Measurements from ENCODE around the gene ZNF492.

DNA sequence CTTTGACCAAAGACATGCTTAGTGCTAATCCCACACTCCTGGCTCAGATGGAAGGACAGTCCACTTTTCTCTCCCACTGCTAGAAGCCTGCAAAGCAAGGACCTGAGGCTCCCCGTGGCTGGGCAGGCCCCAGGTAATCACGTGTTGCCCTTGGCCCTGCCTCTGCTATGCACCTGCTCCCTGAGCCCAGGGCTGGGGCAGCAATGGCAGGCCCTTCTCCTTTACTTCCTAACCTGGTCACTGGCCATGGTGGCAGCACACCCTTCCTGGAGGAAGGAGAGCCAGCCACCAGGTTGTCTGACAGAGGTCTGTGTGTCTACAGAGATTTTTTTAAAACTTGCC lies 27.9 kb upstream of the ZNF492 start:
- TF ChIP-seq YY1 (IDR thresholded peaks at IDR 0.05; ENCODE audit: low read depth) = no peak
- no peak for TF ChIP-seq CTCF (IDR thresholded peaks at IDR 0.05)
- TF ChIP-seq FOXJ3 (CRISPR knock-in tag; IDR thresholded peaks at IDR 0.05) = no peak
- TF ChIP-seq RXRA (IDR thresholded peaks at IDR 0.05; ENCODE audit: borderline replicate concordance, low read depth) = no peak
- TF ChIP-seq, protein P1, sequence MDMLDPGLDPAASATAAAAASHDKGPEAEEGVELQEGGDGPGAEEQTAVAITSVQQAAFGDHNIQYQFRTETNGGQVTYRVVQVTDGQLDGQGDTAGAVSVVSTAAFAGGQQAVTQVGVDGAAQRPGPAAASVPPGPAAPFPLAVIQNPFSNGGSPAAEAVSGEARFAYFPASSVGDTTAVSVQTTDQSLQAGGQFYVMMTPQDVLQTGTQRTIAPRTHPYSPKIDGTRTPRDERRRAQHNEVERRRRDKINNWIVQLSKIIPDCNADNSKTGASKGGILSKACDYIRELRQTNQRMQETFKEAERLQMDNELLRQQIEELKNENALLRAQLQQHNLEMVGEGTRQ (IDR thresholded peaks at IDR 0.05; ENCODE audit: borderline replicate concordance, low read depth, low read length) = no peak
- TF ChIP-seq GABPA (IDR thresholded peaks at IDR 0.05; ENCODE audit: low read depth) = no peak
- TF ChIP-seq JUND (IDR thresholded peaks at IDR 0.05) = no peak
